NCI-H524 treated with DMSO at 0.1 percent for 48 hours (cell line): ENCODE results near the gene CACNA1I.

Source experiments
- DNase-seq: peaks from one replicate; lab custom pipeline; 2025; lab: John Stamatoyannopoulos, UW

CACNA1I gene

DNA sequence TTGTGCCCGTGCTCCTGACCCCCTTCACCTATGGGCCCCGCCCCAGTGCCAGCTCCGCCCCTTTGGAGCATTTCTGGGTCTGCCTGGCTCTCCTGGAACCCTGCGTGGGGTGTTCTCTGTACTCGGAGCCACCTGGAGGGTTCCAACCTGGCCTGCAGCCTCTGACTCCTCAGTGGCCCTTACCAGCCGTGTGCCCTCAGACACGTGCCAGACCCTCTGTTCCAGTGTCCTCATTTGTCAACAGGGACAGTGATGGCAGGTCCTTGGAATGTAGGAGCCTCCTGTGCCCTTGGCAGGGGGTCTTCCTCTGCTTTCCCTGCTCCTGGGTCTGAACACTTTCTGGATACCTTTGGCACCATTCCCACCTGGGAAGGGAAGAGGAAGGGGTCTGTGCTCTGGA, 96.4 kb downstream of the CACNA1I start:
- no peak for DNase-seq

DNA sequence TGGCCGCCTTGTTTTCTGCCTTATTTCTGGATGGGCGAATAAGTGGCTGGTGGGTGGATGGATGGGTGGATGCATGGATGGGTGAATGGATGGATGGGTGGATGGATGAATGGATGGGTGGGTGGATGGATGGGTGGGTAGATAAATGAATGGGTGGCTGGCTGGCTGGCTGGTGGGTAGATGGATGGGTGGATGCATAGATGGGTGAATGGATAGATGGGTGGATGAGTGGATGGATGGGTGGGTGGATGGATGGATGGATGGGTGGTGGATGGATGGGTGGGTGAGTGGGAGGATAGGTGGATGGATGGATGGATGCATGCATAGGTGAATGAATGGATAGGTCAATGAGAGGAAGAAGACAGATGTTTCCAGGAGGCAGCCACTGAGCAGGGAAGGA, 98.9 kb downstream of the CACNA1I start:
- DNase-seq = no peak

DNA sequence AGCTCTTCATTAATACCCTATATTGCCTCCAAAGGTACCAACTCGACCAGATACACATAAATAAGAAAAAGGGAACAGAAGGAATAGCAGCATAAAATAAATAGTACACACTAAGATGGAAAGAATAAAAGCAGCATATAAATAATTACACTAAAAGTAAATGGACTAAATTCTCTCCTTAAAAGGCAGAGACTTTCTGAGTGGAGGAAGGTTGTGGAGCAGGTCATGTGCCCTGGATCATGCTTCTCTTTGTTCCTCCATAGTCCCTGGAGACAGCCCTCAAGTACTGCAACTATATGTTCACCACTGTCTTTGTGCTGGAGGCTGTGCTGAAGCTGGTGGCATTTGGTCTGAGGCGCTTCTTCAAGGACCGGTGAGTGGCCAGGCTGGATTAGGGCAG, 101.4 kb downstream of the CACNA1I start:
- DNase-seq = no peak

DNA sequence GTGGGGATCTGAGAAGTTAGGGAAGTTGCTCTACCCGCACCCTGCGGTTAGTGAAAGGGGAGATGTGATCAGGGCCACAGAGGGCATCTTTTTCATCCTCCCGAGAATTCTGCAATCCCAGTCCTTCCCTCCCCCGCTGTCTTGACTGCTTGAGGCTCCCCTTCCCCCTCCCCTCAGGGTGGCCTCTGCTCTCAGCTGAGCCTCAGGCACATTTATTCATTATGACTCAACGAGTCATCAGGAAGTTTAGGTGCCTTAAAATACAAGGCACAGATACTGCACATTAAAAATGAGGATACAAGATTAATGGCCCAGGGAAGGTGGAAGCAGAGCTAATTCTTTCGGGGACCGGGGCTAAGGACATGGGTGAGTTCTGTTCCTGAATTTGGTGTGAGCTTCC, 104.0 kb downstream of the CACNA1I start:
- no peak for DNase-seq

DNA sequence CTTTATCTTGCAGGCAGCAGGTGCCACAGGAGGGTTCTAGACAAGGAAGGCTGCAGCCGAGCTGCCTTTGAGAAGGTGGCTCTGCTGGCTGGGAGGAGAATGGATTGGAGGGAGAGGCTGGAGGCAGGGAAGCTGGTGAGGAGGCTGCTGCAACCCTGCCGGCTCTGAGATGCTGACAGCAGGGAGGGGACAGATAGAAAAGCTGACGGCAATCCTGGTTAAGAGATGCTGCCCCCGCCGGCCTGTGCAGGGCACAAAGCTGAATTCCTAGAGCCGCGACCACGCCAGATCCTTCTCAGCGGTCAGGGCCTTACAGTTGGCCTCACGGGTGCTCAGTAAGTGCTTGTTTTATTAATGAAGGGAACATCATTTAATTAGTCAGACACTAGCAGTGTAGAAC, 105.4 kb downstream of the CACNA1I start:
- DNase-seq = no peak

DNA sequence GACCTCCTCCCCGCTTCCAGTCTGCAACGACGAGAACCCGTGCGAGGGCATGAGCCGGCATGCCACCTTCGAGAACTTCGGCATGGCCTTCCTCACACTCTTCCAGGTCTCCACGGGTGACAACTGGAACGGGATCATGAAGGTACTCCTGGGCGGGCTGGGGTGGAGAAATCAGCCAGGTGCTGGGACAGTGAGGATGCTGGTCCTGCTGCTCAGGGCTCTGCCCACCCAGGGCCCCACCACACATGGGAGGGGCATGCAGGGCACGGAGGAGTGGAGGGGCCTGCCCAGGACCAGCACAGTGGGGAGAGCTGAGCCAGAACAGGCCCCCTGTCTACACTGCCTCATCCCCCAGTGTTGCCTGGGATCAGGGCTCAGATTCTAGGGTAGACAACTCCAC, 107.4 kb downstream of the CACNA1I start:
- no peak for DNase-seq

DNA sequence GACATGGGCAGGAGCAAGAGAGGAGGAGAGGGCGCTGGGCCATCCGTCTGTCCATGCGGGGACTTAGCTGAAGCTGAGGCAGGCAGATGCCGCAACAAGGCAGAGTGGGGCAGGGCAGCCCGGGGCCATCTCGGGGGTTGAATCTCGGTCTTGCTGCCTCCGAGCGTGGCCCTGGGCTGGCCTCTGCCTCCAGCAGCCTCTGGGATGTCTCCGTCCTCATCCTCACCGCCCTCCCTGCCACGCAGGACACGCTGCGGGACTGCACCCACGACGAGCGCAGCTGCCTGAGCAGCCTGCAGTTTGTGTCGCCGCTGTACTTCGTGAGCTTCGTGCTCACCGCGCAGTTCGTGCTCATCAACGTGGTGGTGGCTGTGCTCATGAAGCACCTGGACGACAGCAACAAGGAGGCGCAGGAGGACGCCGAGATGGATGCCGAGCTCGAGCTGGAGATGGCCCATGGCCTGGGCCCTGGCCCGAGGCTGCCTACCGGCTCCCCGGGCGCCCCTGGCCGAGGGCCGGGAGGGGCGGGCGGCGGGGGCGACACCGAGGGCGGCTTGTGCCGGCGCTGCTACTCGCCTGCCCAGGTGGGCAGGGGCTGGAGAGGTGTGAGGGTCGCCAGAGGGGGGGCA, 108.4 kb downstream of the CACNA1I start:
- no peak for DNase-seq

DNA sequence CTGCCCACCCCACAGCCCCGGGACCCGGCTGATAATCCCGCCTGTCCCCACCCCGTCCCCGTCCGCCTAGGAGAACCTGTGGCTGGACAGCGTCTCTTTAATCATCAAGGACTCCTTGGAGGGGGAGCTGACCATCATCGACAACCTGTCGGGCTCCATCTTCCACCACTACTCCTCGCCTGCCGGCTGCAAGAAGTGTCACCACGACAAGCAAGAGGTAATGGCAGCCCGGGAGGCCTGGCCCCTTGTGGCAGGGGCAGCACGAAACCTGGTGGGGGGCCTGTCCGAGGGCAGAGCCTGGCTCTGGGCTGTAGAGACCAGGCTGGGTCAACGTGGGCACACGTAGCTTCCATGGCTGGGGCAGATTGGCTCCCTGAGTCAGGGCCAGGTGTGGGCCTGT, 109.1 kb downstream of the CACNA1I start:
- DNase-seq = no peak

DNA sequence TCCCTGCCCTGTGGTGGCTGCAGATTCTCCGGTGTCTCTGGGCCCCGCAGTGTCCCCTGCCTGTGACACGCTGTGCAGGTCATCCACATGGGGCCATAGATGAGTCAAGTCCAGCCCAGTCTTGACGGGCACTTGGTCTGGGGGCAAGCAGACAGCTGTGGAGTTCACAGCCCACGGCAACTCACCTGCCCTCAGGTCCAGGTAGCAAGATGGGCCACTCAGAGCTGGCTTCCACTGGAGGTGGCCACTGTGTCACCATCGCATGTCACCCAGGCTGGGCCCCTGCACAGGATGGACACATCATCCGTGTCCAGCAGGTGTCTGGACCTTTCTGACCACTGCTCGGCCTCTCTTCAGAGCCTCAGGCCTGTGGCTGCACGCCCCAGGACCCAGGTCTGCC, 109.9 kb downstream of the CACNA1I start:
- no peak for DNase-seq

DNA sequence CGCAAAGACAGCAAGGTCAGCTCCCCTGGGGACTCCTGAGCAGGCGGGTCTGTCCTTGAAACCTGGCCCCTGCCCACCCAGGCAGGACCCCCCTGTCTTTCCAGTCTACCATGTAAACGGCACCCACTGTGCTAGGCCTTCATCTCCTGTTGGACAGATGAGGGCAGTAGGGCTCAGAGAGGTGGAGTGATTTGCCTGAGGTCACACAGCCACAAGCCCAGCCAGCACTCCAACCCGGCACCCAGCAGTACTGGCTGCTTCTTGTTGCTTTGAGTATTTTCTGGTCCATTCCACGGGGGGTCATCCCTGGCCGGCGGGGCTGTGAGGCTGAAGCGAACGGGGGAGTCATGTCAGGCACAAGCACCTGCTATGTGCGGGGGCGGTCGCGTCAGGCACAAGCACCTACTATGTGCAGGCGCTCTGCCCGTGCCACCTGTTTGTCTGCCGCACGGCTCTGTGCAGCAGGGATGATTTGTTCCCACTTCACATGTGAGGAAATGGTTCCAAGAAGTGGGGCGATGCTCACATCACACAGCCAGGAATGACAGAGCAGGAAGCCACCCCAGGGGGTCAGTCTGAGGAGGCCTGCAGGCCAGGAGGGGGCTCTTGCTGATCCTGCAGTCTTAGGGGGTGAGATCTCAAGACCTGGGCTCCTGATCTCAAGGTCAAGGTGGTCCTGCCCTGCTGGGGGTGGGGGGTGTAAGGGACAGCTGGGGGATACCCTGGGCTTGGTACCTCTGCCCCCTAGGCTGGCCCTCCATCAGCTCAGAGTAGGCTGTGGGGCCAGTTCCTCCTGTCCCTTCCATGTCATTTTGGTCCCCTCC, 110.7 kb downstream of the CACNA1I start:
- no peak for DNase-seq

DNA sequence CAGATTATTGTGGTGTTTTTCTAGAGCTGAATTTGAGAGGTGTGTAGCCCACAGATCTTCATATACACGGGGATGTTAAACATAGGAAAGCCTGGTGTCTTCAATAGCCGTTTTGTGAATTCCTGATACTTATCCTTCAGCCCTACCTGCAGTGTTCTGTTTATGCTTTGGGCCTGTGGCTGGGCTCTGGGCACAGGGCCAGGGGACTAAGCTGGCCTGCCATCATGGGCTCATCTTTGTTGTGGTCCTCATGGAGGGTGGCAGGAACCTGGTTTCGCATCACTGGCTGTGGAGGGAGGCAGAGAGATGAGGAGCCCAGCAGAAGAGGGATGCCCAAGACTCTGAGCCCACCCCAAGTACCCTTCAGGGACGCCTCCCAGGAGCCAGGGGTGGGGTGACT, 112.4 kb downstream of the CACNA1I start:
- DNase-seq = no peak

DNA sequence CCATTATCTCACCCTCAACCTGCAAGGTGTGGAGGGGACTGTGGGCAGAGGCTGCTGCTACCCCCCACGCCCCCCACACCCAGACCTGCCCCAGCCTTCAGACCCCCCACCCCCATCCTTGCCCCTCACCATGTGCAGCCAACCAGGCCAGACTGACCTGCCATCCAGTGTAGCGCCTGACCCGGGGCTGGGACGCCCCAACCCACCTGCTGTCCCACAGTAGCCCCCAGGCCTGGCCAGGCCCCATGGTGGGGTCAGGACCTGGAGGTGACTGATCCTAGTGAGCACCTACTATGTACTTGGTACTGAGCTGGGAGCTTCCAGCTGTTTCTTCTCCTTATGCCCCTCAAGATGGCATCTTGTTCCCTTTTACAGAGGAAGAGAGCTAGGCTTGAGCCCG, 113.1 kb downstream of the CACNA1I start:
- no peak for DNase-seq

DNA sequence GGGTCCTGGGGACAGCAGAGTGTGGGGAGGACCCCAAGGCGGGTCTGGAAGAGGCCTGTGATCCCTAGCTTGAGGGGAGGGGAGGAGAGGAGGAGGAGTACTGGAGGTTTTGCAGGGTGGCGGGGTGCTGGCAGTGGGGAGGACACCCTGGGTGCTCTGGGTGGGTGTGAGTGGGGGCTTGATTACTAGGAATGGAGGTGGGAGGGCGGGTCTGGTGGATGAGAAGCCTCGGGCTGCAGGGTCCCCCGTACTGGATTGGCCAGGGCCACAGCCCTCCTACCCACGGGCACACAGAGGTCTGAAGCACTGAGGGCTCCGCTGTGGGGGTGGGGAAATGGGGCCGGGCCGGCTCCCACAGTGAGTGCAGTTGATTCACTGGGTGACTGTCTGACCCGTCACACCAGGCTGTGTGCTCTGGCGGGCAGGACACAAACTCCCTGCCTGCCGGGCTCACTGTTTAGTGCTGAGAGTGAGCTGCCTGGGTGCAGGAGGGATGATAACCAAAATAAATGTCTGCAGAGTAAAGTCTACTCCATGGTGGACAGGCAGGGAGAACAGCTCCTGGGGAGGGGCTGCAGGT, 114.2 kb downstream of the CACNA1I start:
- no peak for DNase-seq

DNA sequence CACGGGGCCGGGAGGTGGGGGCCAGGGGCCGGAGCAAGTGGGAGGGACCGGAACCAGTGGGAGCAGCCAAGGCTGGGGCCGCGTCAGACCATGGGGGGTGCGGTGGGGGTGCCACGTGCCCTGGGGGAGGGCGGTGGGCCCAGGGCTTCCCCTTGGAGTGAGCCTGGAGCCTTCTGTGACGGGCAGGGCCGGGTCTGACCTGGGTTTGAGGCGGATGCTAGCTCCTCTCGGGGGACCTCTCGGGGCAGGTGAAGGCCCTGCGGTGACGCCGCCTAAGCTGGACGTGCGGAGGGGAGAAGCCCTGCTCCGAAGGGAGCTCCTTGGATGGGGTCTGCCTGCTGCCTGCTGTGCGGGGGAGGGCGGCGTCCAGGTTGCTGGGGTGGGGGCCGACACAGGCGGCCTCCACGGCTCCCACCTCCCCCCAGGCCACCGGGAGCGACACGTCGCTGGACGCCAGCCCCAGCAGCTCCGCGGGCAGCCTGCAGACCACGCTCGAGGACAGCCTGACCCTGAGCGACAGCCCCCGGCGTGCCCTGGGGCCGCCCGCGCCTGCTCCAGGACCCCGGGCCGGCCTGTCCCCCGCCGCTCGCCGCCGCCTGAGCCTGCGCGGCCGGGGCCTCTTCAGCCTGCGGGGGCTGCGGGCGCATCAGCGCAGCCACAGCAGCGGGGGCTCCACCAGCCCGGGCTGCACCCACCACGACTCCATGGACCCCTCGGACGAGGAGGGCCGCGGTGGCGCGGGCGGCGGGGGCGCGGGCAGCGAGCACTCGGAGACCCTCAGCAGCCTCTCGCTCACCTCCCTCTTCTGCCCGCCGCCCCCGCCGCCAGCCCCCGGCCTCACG, 115.0 kb downstream of the CACNA1I start:
- DNase-seq = no peak

DNA sequence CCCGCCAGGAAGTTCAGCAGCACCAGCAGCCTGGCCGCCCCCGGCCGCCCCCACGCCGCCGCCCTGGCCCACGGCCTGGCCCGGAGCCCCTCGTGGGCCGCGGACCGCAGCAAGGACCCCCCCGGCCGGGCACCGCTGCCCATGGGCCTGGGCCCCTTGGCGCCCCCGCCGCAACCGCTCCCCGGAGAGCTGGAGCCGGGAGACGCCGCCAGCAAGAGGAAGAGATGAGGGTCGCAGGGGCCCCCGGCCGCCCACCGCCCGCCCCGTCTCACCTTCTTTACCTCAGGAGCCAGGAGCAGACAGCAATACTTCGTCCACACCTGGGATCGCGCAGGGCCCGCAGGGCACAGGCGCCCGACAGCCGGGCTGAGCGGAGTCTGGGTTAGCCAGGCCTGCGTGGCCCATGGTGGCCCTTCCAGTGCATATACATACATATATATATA, 115.6 kb downstream of the CACNA1I start:
- no peak for DNase-seq

DNA sequence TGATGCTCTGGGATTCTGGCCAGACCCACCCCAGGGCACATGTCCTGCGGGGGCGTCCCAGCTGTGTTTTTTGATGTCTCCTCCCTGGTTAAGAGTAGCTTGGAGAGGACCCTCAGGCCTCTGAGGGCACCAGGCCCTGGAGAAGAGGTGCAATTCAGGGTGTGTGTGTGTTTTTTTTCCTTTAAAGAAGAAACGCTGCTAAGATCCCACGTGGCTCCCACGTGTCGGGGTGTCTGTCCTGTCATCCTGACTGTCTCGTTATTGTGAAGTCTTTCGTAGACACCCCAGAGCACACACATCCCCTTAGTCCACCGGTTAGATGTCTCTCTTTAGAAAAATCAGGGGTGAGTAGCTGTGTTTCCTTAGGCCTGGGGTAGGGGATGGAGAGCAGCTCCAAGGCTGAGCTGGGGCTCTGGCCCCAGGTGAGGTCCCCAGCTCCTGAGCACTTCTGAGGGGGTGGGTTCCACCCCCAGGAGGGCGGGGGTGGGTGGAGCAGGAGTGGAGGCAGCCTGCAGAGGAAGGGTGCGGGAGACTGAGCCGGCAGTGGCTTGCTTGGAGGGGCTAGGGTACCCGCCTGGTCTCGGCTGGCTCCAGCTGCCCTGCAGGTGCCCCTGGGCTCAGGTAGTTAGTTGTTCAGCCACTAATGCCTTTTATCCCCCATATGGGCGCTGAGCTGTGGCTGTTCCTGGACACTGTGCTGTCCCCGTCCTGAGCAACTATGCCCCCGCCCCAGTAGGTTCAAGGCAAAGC, 116.4 kb downstream of the CACNA1I start:
- no peak for DNase-seq

DNA sequence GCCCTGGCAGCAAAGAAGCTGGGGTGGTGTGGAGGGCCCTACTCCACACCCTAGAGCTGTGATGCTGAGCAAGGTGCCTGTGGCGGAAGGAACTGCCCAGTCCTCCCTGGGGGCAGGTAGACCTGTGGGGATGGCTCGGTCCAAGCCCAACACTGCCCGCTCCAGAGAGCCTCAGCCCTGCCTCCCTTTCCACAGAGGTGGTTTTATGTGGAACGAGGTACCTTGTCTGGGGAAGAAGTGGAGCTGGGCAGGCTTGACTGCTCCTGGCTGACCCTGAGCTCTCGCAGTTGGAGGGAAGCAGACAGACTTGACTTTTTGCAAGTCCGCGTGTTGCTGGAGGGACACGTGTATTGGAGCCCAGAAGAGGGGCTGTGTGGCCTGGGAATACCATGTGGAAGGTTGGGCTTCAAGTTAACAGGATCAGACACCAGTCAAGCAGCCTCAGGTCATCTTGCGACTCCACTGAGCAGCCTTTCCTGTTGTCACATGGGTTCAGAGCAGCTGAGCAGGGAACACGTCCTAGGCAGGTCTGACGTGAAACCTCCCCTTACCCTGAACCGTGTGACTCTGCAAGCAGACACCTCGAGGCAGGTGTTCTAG, 117.7 kb downstream of the CACNA1I start:
- DNase-seq = no peak

DNA sequence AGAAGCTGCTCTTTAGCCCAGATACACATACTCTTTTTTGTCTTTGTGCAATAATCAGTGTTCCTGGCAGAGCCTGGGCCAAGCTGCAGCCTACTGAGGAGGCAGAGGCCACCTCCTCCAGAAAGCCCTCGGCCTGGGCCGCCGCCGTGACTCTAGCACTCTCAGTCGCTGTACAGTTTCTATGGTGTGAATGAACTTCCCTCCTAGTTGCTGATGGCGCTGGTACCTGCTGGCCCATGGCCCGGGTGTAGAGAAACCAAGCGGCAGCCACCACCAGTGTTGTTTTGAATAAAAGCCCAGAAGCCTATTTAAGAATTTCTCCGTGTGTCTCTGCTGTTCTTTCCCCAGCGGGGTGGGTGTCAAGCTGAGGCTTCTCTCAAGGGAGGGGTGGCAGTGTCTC, 118.9 kb downstream of the CACNA1I start:
- no peak for DNase-seq

DNA sequence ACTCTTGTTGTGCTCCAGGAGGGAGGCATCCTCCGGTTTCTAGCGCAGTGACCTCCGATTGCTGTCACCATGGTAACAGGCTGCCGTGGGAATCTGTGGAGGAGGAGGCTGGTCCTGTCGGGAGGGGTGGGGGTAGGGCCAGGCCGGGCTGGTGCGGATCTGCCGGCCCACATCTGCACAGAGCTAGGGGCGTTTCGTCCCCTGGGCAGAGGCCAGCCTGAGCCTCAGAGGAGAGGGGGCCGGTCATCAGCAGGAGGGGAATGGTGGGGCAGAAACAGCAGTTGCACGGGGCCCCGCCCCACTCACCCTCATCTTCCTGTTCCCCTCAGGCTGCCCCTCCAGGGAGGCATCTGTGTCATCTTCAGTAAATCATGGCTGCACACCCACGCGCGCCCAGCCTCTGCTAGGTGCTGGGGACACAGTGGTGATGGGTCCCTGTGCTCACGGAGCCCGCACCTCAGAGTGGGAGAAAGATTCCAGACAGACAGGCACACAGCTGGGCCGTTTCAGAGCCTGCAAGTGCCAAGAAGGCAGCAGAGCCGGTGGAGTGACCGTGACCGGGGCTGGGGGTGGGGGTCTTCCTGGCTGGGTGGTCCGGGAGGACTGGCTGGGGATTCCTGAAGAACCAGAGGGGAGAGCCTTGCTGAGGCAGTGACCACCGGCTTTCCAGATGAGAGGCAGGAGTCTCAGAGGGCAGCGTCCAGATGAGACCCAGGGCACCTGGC, 120.5 kb downstream of the CACNA1I start:
- peak; percentile 11 for DNase-seq

DNA sequence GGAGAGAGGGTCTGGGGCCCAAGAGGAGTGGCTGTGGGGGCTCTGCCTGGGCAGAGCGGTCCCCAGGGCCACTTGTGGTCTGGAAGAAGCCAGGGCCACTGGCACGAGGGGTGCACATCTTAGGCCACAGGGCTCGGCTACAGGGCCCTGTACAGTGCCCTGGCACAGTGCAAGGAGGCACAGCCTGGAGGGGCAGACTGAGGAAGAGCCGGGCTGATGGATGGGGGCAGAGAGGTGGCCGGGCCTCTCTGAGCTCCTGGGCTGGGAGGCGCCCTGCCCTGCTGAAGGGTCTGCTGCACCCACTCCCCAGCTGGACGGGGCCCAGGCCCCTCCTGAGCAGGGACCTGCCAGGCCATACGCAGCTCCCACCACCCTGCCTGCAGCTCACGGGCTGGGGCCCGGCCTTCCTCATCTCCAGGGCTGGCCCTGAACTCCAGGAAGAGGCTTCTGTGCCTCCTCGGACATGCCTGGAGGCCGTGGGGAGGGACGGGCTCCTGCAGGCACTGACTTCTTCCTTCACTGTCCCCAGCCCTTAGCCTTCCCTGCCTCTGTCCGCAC, 123.5 kb downstream of the CACNA1I start:
- DNase-seq = no peak
